ENCODE data around the gene CHD2. TPM values are rescaled to one million over a fixed set of nuclear protein-coding genes. Genes with fewer than 3 reads are reported as not detected.

The CHD2 gene
- total RNA-seq, 1 experiment from 2014 or later = 101 TPM

DNA sequence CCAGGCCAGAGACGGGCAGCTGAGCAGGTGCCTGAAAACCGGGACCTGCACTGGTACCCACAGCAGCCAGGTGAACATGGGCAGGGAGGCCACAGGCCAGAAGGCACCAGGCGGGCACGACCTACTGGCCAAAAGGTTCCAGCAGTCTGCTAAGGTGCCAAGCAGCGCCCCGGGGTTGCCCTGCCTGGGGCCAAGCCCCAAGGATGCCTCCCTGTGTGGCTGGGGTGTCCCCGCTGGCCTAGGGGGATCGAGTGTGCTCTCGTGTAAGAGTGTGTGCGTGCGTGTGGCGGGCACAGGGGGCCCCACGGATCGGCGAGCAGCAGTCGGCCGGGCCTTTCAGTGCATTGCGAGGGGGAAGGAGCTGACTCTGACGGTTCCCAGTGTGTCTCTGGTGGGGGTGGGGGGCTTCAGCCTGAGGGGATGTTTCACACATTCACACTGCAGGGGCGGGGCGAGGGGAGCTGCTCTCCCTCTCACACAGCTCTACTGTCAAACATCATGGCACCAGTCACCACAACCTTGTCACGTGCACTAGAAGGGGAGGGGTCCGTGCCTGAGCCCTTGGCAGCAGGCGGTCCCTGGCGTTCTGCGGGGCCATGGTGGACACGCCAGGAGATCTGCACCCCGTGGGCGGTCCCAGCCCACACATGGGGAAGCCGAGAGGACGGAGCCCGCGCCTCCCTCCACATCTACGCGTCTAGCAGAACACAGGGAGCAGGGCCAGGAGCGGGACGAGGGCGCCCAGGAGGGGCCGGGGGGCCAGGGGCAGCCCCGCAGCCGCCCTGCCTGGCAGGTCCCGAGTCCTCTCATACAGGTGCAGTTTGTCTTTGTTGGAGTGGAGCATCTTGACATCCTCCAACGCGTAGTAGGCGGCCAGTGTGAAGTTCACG, 144.4 kb downstream of the CHD2 start:
- peaks cover 53% of the 10 kb centered on the region for H3K36me3 Mint-ChIP-seq
- CTCF ChIA-PET = interaction anchor here (0.8 to 2.4 kb wide), 4 partner anchors 9 to 1075 kb away, joined by 3 to 7 read pairs (median 5); no protein-coding TSS in a partner anchor
- no peak for DNase-seq (ENCODE audit: low spot score)

More for the DNA sequence above, 144.4 kb downstream of the CHD2 start:
- TF ChIP-seq, protein P1, sequence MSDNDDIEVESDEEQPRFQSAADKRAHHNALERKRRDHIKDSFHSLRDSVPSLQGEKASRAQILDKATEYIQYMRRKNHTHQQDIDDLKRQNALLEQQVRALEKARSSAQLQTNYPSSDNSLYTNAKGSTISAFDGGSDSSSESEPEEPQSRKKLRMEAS (CRISPR knock-in tag; IDR thresholded peaks at IDR 0.05) = no peak
- TF ChIP-seq, protein P2, sequence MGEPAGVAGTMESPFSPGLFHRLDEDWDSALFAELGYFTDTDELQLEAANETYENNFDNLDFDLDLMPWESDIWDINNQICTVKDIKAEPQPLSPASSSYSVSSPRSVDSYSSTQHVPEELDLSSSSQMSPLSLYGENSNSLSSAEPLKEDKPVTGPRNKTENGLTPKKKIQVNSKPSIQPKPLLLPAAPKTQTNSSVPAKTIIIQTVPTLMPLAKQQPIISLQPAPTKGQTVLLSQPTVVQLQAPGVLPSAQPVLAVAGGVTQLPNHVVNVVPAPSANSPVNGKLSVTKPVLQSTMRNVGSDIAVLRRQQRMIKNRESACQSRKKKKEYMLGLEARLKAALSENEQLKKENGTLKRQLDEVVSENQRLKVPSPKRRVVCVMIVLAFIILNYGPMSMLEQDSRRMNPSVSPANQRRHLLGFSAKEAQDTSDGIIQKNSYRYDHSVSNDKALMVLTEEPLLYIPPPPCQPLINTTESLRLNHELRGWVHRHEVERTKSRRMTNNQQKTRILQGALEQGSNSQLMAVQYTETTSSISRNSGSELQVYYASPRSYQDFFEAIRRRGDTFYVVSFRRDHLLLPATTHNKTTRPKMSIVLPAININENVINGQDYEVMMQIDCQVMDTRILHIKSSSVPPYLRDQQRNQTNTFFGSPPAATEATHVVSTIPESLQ (CRISPR knock-in tag; IDR thresholded peaks at IDR 0.05) = no peak
- TF ChIP-seq, protein P3, sequence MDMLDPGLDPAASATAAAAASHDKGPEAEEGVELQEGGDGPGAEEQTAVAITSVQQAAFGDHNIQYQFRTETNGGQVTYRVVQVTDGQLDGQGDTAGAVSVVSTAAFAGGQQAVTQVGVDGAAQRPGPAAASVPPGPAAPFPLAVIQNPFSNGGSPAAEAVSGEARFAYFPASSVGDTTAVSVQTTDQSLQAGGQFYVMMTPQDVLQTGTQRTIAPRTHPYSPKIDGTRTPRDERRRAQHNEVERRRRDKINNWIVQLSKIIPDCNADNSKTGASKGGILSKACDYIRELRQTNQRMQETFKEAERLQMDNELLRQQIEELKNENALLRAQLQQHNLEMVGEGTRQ (CRISPR knock-in tag; IDR thresholded peaks at IDR 0.05) = no peak
- TF ChIP-seq SMAD3 (CRISPR knock-in tag; IDR thresholded peaks at IDR 0.05; ENCODE audit: borderline replicate concordance) = no peak
- TF ChIP-seq, protein P4, sequence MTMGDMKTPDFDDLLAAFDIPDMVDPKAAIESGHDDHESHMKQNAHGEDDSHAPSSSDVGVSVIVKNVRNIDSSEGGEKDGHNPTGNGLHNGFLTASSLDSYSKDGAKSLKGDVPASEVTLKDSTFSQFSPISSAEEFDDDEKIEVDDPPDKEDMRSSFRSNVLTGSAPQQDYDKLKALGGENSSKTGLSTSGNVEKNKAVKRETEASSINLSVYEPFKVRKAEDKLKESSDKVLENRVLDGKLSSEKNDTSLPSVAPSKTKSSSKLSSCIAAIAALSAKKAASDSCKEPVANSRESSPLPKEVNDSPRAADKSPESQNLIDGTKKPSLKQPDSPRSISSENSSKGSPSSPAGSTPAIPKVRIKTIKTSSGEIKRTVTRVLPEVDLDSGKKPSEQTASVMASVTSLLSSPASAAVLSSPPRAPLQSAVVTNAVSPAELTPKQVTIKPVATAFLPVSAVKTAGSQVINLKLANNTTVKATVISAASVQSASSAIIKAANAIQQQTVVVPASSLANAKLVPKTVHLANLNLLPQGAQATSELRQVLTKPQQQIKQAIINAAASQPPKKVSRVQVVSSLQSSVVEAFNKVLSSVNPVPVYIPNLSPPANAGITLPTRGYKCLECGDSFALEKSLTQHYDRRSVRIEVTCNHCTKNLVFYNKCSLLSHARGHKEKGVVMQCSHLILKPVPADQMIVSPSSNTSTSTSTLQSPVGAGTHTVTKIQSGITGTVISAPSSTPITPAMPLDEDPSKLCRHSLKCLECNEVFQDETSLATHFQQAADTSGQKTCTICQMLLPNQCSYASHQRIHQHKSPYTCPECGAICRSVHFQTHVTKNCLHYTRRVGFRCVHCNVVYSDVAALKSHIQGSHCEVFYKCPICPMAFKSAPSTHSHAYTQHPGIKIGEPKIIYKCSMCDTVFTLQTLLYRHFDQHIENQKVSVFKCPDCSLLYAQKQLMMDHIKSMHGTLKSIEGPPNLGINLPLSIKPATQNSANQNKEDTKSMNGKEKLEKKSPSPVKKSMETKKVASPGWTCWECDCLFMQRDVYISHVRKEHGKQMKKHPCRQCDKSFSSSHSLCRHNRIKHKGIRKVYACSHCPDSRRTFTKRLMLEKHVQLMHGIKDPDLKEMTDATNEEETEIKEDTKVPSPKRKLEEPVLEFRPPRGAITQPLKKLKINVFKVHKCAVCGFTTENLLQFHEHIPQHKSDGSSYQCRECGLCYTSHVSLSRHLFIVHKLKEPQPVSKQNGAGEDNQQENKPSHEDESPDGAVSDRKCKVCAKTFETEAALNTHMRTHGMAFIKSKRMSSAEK (CRISPR knock-in tag; IDR thresholded peaks at IDR 0.05; ENCODE audit: borderline replicate concordance) = no peak
- TF ChIP-seq, protein P5, sequence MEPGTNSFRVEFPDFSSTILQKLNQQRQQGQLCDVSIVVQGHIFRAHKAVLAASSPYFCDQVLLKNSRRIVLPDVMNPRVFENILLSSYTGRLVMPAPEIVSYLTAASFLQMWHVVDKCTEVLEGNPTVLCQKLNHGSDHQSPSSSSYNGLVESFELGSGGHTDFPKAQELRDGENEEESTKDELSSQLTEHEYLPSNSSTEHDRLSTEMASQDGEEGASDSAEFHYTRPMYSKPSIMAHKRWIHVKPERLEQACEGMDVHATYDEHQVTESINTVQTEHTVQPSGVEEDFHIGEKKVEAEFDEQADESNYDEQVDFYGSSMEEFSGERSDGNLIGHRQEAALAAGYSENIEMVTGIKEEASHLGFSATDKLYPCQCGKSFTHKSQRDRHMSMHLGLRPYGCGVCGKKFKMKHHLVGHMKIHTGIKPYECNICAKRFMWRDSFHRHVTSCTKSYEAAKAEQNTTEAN (CRISPR knock-in tag; IDR thresholded peaks at IDR 0.05) = no peak
- TF ChIP-seq, protein P6, sequence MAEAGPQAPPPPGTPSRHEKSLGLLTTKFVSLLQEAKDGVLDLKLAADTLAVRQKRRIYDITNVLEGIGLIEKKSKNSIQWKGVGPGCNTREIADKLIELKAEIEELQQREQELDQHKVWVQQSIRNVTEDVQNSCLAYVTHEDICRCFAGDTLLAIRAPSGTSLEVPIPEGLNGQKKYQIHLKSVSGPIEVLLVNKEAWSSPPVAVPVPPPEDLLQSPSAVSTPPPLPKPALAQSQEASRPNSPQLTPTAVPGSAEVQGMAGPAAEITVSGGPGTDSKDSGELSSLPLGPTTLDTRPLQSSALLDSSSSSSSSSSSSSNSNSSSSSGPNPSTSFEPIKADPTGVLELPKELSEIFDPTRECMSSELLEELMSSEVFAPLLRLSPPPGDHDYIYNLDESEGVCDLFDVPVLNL (CRISPR knock-in tag; IDR thresholded peaks at IDR 0.05; ENCODE audit: borderline replicate concordance, low read depth) = no peak
- TF ChIP-seq, protein P7, sequence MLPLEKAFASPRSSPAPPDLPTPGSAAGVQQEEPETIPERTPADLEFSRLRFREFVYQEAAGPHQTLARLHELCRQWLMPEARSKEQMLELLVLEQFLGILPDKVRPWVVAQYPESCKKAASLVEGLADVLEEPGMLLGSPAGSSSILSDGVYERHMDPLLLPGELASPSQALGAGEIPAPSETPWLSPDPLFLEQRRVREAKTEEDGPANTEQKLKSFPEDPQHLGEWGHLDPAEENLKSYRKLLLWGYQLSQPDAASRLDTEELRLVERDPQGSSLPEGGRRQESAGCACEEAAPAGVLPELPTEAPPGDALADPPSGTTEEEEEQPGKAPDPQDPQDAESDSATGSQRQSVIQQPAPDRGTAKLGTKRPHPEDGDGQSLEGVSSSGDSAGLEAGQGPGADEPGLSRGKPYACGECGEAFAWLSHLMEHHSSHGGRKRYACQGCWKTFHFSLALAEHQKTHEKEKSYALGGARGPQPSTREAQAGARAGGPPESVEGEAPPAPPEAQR (CRISPR knock-in tag; IDR thresholded peaks at IDR 0.05) = no peak
- no peak overlapping the region for H3K27ac Mint-ChIP-seq
- POLR2A ChIA-PET = interaction anchor here (0.6 kb wide), 1 partner anchor 16 kb away, joined by 3 read pairs; no protein-coding TSS in a partner anchor
- H3K4me3 Mint-ChIP-seq = no peak overlapping the region
- H3K27me3 Mint-ChIP-seq (ENCODE audit: low read depth) = no peaks in the 10 kb centered on the region
- H3K9me3 Mint-ChIP-seq = peaks cover 14% of the 10 kb centered on the region
- ATAC-seq = no peak
- H3K4me1 Mint-ChIP-seq = peaks cover 10% of the 10 kb centered on the region; the same call in 1 of the 2 replicates

All from WTC11 (cell line).